Suprapubic skin (tissue), 4 donors: ENCODE results near the gene IGSF5. TPM values are rescaled to one million over a fixed set of nuclear protein-coding genes. Genes with fewer than 3 reads are reported as not detected.

Source experiments
- DNase-seq, 2 donors: peaks; one replicate each; pipeline ENCODE4 v3.0.0-alpha.2; 2019; ENCODE audit warnings: low spot score in 2 of 2
- H3K27ac ChIP-seq: fragments of 200-600 bp; sonication (generic); one replicate; pipeline ENCODE4 v1.5.1; 2019
- H3K27me3 ChIP-seq: fragments of 200-600 bp; sonication (generic); one replicate; pipeline ENCODE4 v1.5.1; 2019
- H3K36me3 ChIP-seq: fragments of 200-600 bp; sonication (generic); one replicate; pipeline ENCODE4 v1.5.1; 2019
- H3K4me1 ChIP-seq: fragments of 200-600 bp; sonication (generic); one replicate; pipeline ENCODE4 v1.5.1; 2019
- H3K4me3 ChIP-seq: fragments of 200-600 bp; sonication (generic); one replicate; pipeline ENCODE4 v1.5.1; 2019; ENCODE audit warnings: mild to moderate bottlenecking
- H3K9me3 ChIP-seq: fragments of 200-600 bp; sonication (generic); one replicate; pipeline ENCODE4 v1.5.1; 2019
- CTCF ChIP-seq, 2 donors: fragments of 200-600 bp in 1 of 2; fragments of 450-650 bp in 1 of 2; sonication (generic) in 1 of 2; IDR thresholded peaks; one replicate each; pipeline ENCODE4 v1.5.1; 2016 to 2019; ENCODE audit warnings: antibody characterized with exemption in 2 of 2, mild to moderate bottlenecking in 1 of 2, moderate library complexity in 1 of 2
- EP300 ChIP-seq: sonication (generic); formaldehyde crosslinking; IDR thresholded peaks from one replicate; pipeline ENCODE4 v1.6.1; 2017; ENCODE audit warnings: antibody characterized with exemption
- POLR2A ChIP-seq, 2 donors: fragments of 450-650 bp; IDR thresholded peaks; one replicate each; pipeline ENCODE4 v1.6.1; 2017; ENCODE audit warnings: antibody characterized with exemption in 2 of 2, mild to moderate bottlenecking in 2 of 2, moderate library complexity in 2 of 2
- POLR2AphosphoS5 ChIP-seq, 3 donors: sonication (generic); formaldehyde crosslinking; IDR thresholded peaks; one replicate each; pipeline ENCODE4 v1.6.1; 2017; ENCODE audit warnings: antibody characterized with exemption in 3 of 3
- WGBS: methylation state at CpG from one replicate; pipeline ENCODE4 v1.1.5; 2018; 5-methylcytosine and 5-hydroxymethylcytosine counted together
- total RNA-seq, 4 donors: library from RNA; depleted of rRNA; stranded (reverse); fragments of >200 nt; gene quantifications; one replicate each; pipeline ENCODE4 v1.1.0, GENCODE V29; 2016

Gene IGSF5
- total RNA-seq, 4 donors from 2014 or later = 0.95 to 1.0 TPM; not detected in 2

- Histone ChIP-seq H3K27ac (no peak overlapping the region), H3K4me1 (no peaks in the 10 kb centered on the region), H3K36me3 (no peaks in the 10 kb centered on the region), H3K9me3 (no peaks in the 10 kb centered on the region), H3K4me3 (no peak overlapping the region), H3K27me3 (no peaks in the 10 kb centered on the region)
- 85% methylated on average over 3 of the region's 3 CpGs for WGBS
- TF ChIP-seq CTCF (IDR thresholded peaks at IDR 0.05) = no peak
- TF ChIP-seq POLR2AphosphoS5 (IDR thresholded peaks at IDR 0.05) = no peak
- TF ChIP-seq EP300 = no peak
- TF ChIP-seq POLR2A (IDR thresholded peaks at IDR 0.05) = no peak
- no peak for DNase-seq
These were observed 59.3 kb downstream of the IGSF5 start for GRCh38 chr21:39804240-39804639.

- DNase-seq = no peak
- no peak overlapping the region for H3K27ac ChIP-seq
- 46% methylated on average over 1 of the region's 1 CpG for WGBS
These were observed 61.0 kb downstream of the IGSF5 start for GRCh38 chr21:39805983-39806382.

GRCh38 chr21:39807738-39808137, 62.8 kb downstream of the IGSF5 start:
- H3K4me3 ChIP-seq = no peak overlapping the region
- H3K36me3 ChIP-seq = no peaks in the 10 kb centered on the region
- no peak overlapping the region for H3K27ac ChIP-seq
- DNase-seq = no peak
- H3K9me3 ChIP-seq = no peaks in the 10 kb centered on the region
- 69% methylated on average over 3 of the region's 3 CpGs for WGBS
- H3K4me1 ChIP-seq = no peaks in the 10 kb centered on the region
- no peak for TF ChIP-seq EP300
- TF ChIP-seq POLR2A (IDR thresholded peaks at IDR 0.05) = no peak
- no peak for TF ChIP-seq POLR2AphosphoS5 (IDR thresholded peaks at IDR 0.05)
- no peak for TF ChIP-seq CTCF (IDR thresholded peaks at IDR 0.05)
- H3K27me3 ChIP-seq = no peaks in the 10 kb centered on the region

More at GRCh38 chr21:39805983-39806382, 61.0 kb downstream of the IGSF5 start:
- Histone ChIP-seq H3K4me1 (no peaks in the 10 kb centered on the region), H3K27me3 (no peaks in the 10 kb centered on the region), H3K9me3 (no peaks in the 10 kb centered on the region), H3K36me3 (no peaks in the 10 kb centered on the region), H3K4me3 (no peak overlapping the region)
- no peak for TF ChIP-seq CTCF (IDR thresholded peaks at IDR 0.05)
- TF ChIP-seq POLR2A (IDR thresholded peaks at IDR 0.05) = no peak

GRCh38 chr21:39809936-39810335, 65.0 kb downstream of the IGSF5 start:
- no peak for TF ChIP-seq POLR2A (IDR thresholded peaks at IDR 0.05)
- TF ChIP-seq CTCF (IDR thresholded peaks at IDR 0.05) = no peak
- TF ChIP-seq EP300 = no peak
- no peak for TF ChIP-seq POLR2AphosphoS5 (IDR thresholded peaks at IDR 0.05)
- no peaks in the 10 kb centered on the region for H3K36me3 ChIP-seq
- no peak overlapping the region for H3K27ac ChIP-seq
- no peak overlapping the region for H3K4me3 ChIP-seq
- no peaks in the 10 kb centered on the region for H3K9me3 ChIP-seq
- no peaks in the 10 kb centered on the region for H3K27me3 ChIP-seq
- H3K4me1 ChIP-seq = no peaks in the 10 kb centered on the region
- WGBS = 80% methylated on average over 5 of the region's 5 CpGs
- no peak for DNase-seq

GRCh38 chr21:39812983-39813382, 68.0 kb downstream of the IGSF5 start:
- Histone ChIP-seq H3K4me1 (no peaks in the 10 kb centered on the region), H3K9me3 (no peaks in the 10 kb centered on the region), H3K36me3 (no peaks in the 10 kb centered on the region), H3K27me3 (no peaks in the 10 kb centered on the region), H3K4me3 (no peak overlapping the region), H3K27ac (no peak overlapping the region)
- 88% methylated on average over 1 of the region's 1 CpG for WGBS
- TF ChIP-seq POLR2A (IDR thresholded peaks at IDR 0.05) = no peak
- no peak for TF ChIP-seq CTCF (IDR thresholded peaks at IDR 0.05)
- no peak for TF ChIP-seq EP300
- TF ChIP-seq POLR2AphosphoS5 (IDR thresholded peaks at IDR 0.05) = no peak
- DNase-seq = no peak
